ENCODE results near the gene ANK2.

DNA sequence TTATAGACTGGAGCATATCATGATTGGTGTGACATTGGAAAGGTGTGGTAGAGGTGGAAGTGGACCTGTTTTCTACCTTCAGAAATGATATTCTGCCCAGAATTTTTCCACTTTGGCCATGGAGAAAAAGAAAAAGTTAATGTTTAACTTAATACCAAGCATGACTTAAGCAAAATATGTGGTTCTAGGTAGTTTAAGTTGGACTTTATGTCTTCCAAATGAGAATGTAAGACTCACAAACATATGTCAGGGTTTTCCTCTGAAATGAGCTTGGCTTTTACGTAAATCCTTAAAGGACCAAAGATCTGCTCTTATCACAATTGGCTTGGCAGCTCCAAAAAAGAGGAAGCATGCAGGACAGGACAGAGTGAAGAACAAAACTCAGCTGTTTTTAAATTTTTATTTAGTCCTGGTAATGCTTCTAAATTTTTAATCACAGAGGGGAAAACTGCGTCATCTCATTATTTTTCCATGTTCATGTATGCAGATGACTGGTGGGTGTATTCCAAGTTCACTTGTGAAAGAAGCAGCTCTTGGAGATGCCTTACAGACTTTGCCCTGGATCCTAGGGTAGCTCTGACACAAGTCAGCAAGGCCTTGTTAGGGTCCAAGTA, 98.2 kb downstream of the ANK2 start:
- TF ChIP-seq POLR2A (IDR thresholded peaks at IDR 0.05; ENCODE audit: extremely low read depth, insufficient read length): no peak
- TF ChIP-seq, protein P1, sequence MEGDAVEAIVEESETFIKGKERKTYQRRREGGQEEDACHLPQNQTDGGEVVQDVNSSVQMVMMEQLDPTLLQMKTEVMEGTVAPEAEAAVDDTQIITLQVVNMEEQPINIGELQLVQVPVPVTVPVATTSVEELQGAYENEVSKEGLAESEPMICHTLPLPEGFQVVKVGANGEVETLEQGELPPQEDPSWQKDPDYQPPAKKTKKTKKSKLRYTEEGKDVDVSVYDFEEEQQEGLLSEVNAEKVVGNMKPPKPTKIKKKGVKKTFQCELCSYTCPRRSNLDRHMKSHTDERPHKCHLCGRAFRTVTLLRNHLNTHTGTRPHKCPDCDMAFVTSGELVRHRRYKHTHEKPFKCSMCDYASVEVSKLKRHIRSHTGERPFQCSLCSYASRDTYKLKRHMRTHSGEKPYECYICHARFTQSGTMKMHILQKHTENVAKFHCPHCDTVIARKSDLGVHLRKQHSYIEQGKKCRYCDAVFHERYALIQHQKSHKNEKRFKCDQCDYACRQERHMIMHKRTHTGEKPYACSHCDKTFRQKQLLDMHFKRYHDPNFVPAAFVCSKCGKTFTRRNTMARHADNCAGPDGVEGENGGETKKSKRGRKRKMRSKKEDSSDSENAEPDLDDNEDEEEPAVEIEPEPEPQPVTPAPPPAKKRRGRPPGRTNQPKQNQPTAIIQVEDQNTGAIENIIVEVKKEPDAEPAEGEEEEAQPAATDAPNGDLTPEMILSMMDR (IDR thresholded peaks at IDR 0.05; ENCODE audit: low read depth, low read length): no peak
